Smooth muscle cell (in vitro differentiated cells): ENCODE results near the gene NR6A1. TPM values are rescaled to one million over a fixed set of nuclear protein-coding genes. Genes with fewer than 3 reads are reported as not detected.

Experiments
- DNase-seq: peaks from one replicate; lab custom pipeline; 2025; ENCODE audit not compliant: unreplicated experiment; lab: John Stamatoyannopoulos, UW
- H2AFZ ChIP-seq: fragments of 200-600 bp; sonication (generic); 2 replicates; pipeline ENCODE4 v1.6.0; 2016; ENCODE audit warnings: antibody characterized with exemption, low read depth, mild to moderate bottlenecking
- H3F3A ChIP-seq: fragments of 200-600 bp; sonication (generic); 2 replicates; pipeline ENCODE4 v1.6.0; 2017; ENCODE audit warnings: antibody characterized with exemption, low read depth
- H3K27ac ChIP-seq: fragments of 200-600 bp; sonication (generic); 2 replicates; pipeline ENCODE4 v1.5.1; 2016; ENCODE audit warnings: low read depth, mild to moderate bottlenecking
- H3K27me3 ChIP-seq: fragments of 200-600 bp; sonication (generic); 2 replicates; pipeline ENCODE4 v1.6.1; 2016; ENCODE audit warnings: low read depth, mild to moderate bottlenecking
- H3K36me3 ChIP-seq: fragments of 200-600 bp; sonication (generic); 2 replicates; pipeline ENCODE4 v1.5.1; 2016; ENCODE audit warnings: low read depth
- H3K4me1 ChIP-seq: fragments of 200-600 bp; sonication (generic); 2 replicates; pipeline ENCODE4 v1.5.1; 2016; ENCODE audit warnings: low read depth
- H3K4me2 ChIP-seq: fragments of 200-600 bp; sonication (generic); 2 replicates; pipeline ENCODE4 v1.6.0; 2016; ENCODE audit warnings: mild to moderate bottlenecking
- H3K4me3 ChIP-seq: fragments of 200-600 bp; sonication (generic); 2 replicates; pipeline ENCODE4 v1.5.1; 2016; ENCODE audit warnings: mild to moderate bottlenecking
- H3K79me2 ChIP-seq: fragments of 200-600 bp; sonication (generic); 2 replicates; pipeline ENCODE4 v1.6.0; 2016; ENCODE audit warnings: low read depth, mild to moderate bottlenecking
- H3K9ac ChIP-seq: fragments of 200-600 bp; sonication (generic); 2 replicates; pipeline ENCODE4 v1.6.0; 2016; ENCODE audit warnings: low read depth
- H3K9me3 ChIP-seq: fragments of 200-600 bp; sonication (generic); replicated peaks from 2 replicates; pipeline ENCODE4 v1.5.1; 2016; ENCODE audit warnings: low read depth
- H4K20me1 ChIP-seq: fragments of 200-600 bp; sonication (generic); 2 replicates; pipeline ENCODE4 v1.6.0; 2016; ENCODE audit warnings: low read depth
- CTCF ChIP-seq: fragments of 200-600 bp; sonication (generic); IDR thresholded peaks from 2 replicates; pipeline ENCODE4 v1.5.1; 2017; ENCODE audit warnings: borderline replicate concordance, mild to moderate bottlenecking, antibody characterized with exemption; ENCODE audit not compliant: insufficient read depth, poor library complexity, severe bottlenecking
- WGBS: methylation state at CpG from one replicate; pipeline ENCODE4 v1.1.7; 2016; ENCODE audit warnings: low lambda C conversion rate; 5-methylcytosine and 5-hydroxymethylcytosine counted together
- polyA plus RNA-seq: library from polyadenylated mRNA; unstranded; fragments of >200 nt; fragmentation: Nextera tagmentation; extraction: Ambion mirVana; gene quantifications from 2 replicates; pipeline ENCODE4 v1.2.1, GENCODE V29; 2016
- total RNA-seq: library from RNA; depleted of rRNA; stranded (reverse); fragments of >200 nt; gene quantifications from 2 replicates; pipeline ENCODE4 v1.2.3, GENCODE V29; 2014

Gene NR6A1
- total and polyA plus RNA-seq, 2 experiments from 2014 or later, result 0.17 to 0.31 TPM

- Histone ChIP-seq H3K27ac (no peak overlapping the region), H3K27me3 (no peaks in the 10 kb centered on the region), H3F3A (no peaks in the 10 kb centered on the region), H3K9ac (no peak overlapping the region), H3K9me3 (no peaks in the 10 kb centered on the region), H3K4me1 (peaks cover 14% of the 10 kb centered on the region), H2AFZ (no peak overlapping the region), H3K36me3 (no peaks in the 10 kb centered on the region), H3K4me3 (no peak overlapping the region), H3K4me2 (no peak overlapping the region), H3K79me2 (no peaks in the 10 kb centered on the region), H4K20me1 (no peaks in the 10 kb centered on the region)
- TF ChIP-seq CTCF, result no peak
- DNase-seq, result no peak
- whole genome bisulfite sequencing, result 84% methylated on average over 13 of the region's 13 CpGs
Measured at GRCh38 chr9:124782661-124783574, 11.8 kb upstream of the NR6A1 start.

DNA sequence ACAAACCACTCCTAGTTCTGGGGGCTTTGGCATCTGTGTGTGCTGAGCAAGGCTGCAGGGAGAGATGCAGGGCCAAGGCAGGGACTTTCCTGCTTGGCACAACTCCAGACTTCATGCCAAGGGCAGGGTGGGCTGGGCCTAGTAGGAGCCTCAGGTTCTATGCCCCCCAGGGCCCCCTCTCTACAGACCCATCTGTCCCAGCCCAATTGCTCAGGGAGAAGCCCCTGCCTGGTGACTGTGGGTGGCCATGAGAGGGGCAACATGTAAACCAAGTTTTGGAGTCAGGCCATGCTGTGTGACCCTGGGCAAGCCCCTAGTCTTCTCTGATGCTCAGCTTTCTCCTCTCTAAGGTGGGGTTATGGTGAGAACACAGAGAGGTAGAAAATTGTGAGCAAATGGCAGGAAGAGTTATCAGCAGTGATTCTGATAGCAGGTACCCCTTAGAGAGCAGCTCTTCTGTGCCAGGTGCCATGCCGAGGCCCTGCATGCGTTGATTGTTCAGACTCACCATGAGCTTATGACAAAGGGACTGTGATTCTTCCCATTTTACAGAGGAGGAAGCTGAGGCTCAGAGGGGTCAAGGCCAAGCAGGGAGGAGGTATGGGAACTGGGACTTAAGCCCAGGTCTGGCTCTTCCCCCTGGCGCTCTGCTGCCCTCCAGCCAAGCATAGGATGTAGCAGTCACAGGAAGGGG lies 11.0 kb upstream of the NR6A1 start:
- no peaks in the 10 kb centered on the region for H3K9me3 ChIP-seq
- no peaks in the 10 kb centered on the region for H3F3A ChIP-seq
- H3K36me3 ChIP-seq, result no peaks in the 10 kb centered on the region
- H3K79me2 ChIP-seq, result no peaks in the 10 kb centered on the region
- no peak for DNase-seq
- H3K9ac ChIP-seq, result no peak overlapping the region
- H3K27me3 ChIP-seq, result no peaks in the 10 kb centered on the region
- no peaks in the 10 kb centered on the region for H4K20me1 ChIP-seq
- H3K4me1 ChIP-seq, result peaks cover 14% of the 10 kb centered on the region
- no peak overlapping the region for H3K4me3 ChIP-seq
- TF ChIP-seq CTCF, result no peak
- WGBS, result 100% methylated on average over 3 of the region's 3 CpGs
- no peak overlapping the region for H2AFZ ChIP-seq
- no peak overlapping the region for H3K27ac ChIP-seq
- no peak overlapping the region for H3K4me2 ChIP-seq

DNA sequence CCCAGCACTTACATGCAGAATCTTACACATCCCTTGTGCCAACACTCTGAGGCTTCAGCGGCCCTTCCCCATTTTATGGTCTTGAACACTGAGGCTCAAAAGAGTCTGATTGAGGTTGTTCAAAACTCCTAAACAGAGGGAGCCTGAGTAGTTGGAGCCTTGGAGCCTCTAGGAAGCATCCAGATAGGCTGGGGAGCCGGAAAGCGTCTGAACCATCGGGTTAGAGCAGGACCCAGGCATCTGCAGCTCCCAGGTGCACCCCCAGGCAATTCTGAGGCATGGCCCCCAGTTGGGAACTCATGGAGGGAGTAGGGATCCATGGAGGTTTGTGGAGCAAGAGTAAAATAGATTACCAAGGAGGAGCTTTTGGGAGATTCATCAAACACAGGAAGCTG lies 9.6 kb upstream of the NR6A1 start:
- H3K4me3 ChIP-seq, result no peak overlapping the region
- H3K27ac ChIP-seq, result no peak overlapping the region
- peaks cover 14% of the 10 kb centered on the region for H3K4me1 ChIP-seq
- no peaks in the 10 kb centered on the region for H4K20me1 ChIP-seq
- no peaks in the 10 kb centered on the region for H3K27me3 ChIP-seq
- H3K4me2 ChIP-seq, result no peak overlapping the region
- TF ChIP-seq CTCF, result no peak
- H3F3A ChIP-seq, result no peaks in the 10 kb centered on the region
- WGBS, result 97% methylated on average over 4 of the region's 4 CpGs
- DNase-seq, result no peak
- no peak overlapping the region for H2AFZ ChIP-seq
- H3K79me2 ChIP-seq, result no peaks in the 10 kb centered on the region
- no peaks in the 10 kb centered on the region for H3K36me3 ChIP-seq
- no peaks in the 10 kb centered on the region for H3K9me3 ChIP-seq
- no peak overlapping the region for H3K9ac ChIP-seq
